ENCODE measurements around the gene UIMC1.

UIMC1 gene

GRCh38 chr5:176881021-176881749, 125.4 kb downstream of the UIMC1 start:
- Histone ChIP-seq H3K27ac (ENCODE audit: low read length) (no peak overlapping the region), H3K27me3 (ENCODE audit: control insufficient read depth, insufficient read depth, low read length) (no peaks in the 10 kb centered on the region), H3K9me3 (ENCODE audit: control insufficient read depth, low read depth, low read length) (no peaks in the 10 kb centered on the region), H3K9ac (ENCODE audit: low read length) (no peak overlapping the region), H3K4me1 (ENCODE audit: control insufficient read depth, low read depth, low read length) (no peaks in the 10 kb centered on the region), H3K4me3 (ENCODE audit: low read length) (no peak overlapping the region), H3K36me3 (ENCODE audit: control insufficient read depth, low read depth, low read length) (no peaks in the 10 kb centered on the region)

GRCh38 chr5:176880366-176881020, 126.1 kb downstream of the UIMC1 start:
- Histone ChIP-seq H3K9ac (ENCODE audit: low read length) (no peak overlapping the region), H3K4me3 (ENCODE audit: low read length) (no peak overlapping the region), H3K4me1 (ENCODE audit: control insufficient read depth, low read depth, low read length) (no peaks in the 10 kb centered on the region), H3K27ac (ENCODE audit: low read length) (no peak overlapping the region), H3K36me3 (ENCODE audit: control insufficient read depth, low read depth, low read length) (no peaks in the 10 kb centered on the region), H3K9me3 (ENCODE audit: control insufficient read depth, low read depth, low read length) (no peaks in the 10 kb centered on the region), H3K27me3 (ENCODE audit: control insufficient read depth, insufficient read depth, low read length) (no peaks in the 10 kb centered on the region)

GRCh38 chr5:176879663-176880361, 126.8 kb downstream of the UIMC1 start:
- Histone ChIP-seq H3K27me3 (ENCODE audit: control insufficient read depth, insufficient read depth, low read length) (no peaks in the 10 kb centered on the region), H3K4me1 (ENCODE audit: control insufficient read depth, low read depth, low read length) (no peaks in the 10 kb centered on the region), H3K27ac (ENCODE audit: low read length) (no peak overlapping the region), H3K4me3 (ENCODE audit: low read length) (no peak overlapping the region), H3K9me3 (ENCODE audit: control insufficient read depth, low read depth, low read length) (no peaks in the 10 kb centered on the region), H3K9ac (ENCODE audit: low read length) (no peak overlapping the region), H3K36me3 (ENCODE audit: control insufficient read depth, low read depth, low read length) (no peaks in the 10 kb centered on the region)

GRCh38 chr5:176878906-176879662, 127.5 kb downstream of the UIMC1 start:
- Histone ChIP-seq H3K9ac (ENCODE audit: low read length) (no peak overlapping the region), H3K27ac (ENCODE audit: low read length) (no peak overlapping the region), H3K27me3 (ENCODE audit: control insufficient read depth, insufficient read depth, low read length) (no peaks in the 10 kb centered on the region), H3K9me3 (ENCODE audit: control insufficient read depth, low read depth, low read length) (no peaks in the 10 kb centered on the region), H3K36me3 (ENCODE audit: control insufficient read depth, low read depth, low read length) (no peaks in the 10 kb centered on the region), H3K4me3 (ENCODE audit: low read length) (no peak overlapping the region), H3K4me1 (ENCODE audit: control insufficient read depth, low read depth, low read length) (no peaks in the 10 kb centered on the region)

GRCh38 chr5:176878463-176878862, 128.1 kb downstream of the UIMC1 start:
- no peaks in the 10 kb centered on the region for H3K27me3 ChIP-seq (ENCODE audit: control insufficient read depth, insufficient read depth, low read length)

GRCh38 chr5:176877793-176878331, 128.7 kb downstream of the UIMC1 start:
- Histone ChIP-seq H3K9ac (ENCODE audit: low read length) (no peak overlapping the region), H3K4me1 (ENCODE audit: control insufficient read depth, low read depth, low read length) (no peaks in the 10 kb centered on the region), H3K9me3 (ENCODE audit: control insufficient read depth, low read depth, low read length) (no peaks in the 10 kb centered on the region), H3K27ac (ENCODE audit: low read length) (no peak overlapping the region), H3K27me3 (ENCODE audit: control insufficient read depth, insufficient read depth, low read length) (no peaks in the 10 kb centered on the region), H3K4me3 (ENCODE audit: low read length) (no peak overlapping the region), H3K36me3 (ENCODE audit: control insufficient read depth, low read depth, low read length) (no peaks in the 10 kb centered on the region)

More at GRCh38 chr5:176878463-176878862, 128.1 kb downstream of the UIMC1 start:
- no peak overlapping the region for H3K9ac ChIP-seq (ENCODE audit: low read length)
- no peaks in the 10 kb centered on the region for H3K36me3 ChIP-seq (ENCODE audit: control insufficient read depth, low read depth, low read length)
- H3K4me1 ChIP-seq (ENCODE audit: control insufficient read depth, low read depth, low read length), result no peaks in the 10 kb centered on the region
- no peaks in the 10 kb centered on the region for H3K9me3 ChIP-seq (ENCODE audit: control insufficient read depth, low read depth, low read length)
- no peak overlapping the region for H3K27ac ChIP-seq (ENCODE audit: low read length)
- no peak overlapping the region for H3K4me3 ChIP-seq (ENCODE audit: low read length)

GRCh38 chr5:176876506-176877431, 129.8 kb downstream of the UIMC1 start:
- Histone ChIP-seq H3K9ac (ENCODE audit: low read length) (no peak overlapping the region), H3K27me3 (ENCODE audit: control insufficient read depth, insufficient read depth, low read length) (no peaks in the 10 kb centered on the region), H3K27ac (ENCODE audit: low read length) (no peak overlapping the region), H3K9me3 (ENCODE audit: control insufficient read depth, low read depth, low read length) (no peaks in the 10 kb centered on the region), H3K4me3 (ENCODE audit: low read length) (no peak overlapping the region), H3K4me1 (ENCODE audit: control insufficient read depth, low read depth, low read length) (no peaks in the 10 kb centered on the region), H3K36me3 (ENCODE audit: control insufficient read depth, low read depth, low read length) (no peaks in the 10 kb centered on the region)

GRCh38 chr5:176875783-176876505, 130.6 kb downstream of the UIMC1 start:
- Histone ChIP-seq H3K9ac (ENCODE audit: low read length) (no peak overlapping the region), H3K27me3 (ENCODE audit: control insufficient read depth, insufficient read depth, low read length) (no peaks in the 10 kb centered on the region), H3K36me3 (ENCODE audit: control insufficient read depth, low read depth, low read length) (no peaks in the 10 kb centered on the region), H3K4me1 (ENCODE audit: control insufficient read depth, low read depth, low read length) (no peaks in the 10 kb centered on the region), H3K4me3 (ENCODE audit: low read length) (no peak overlapping the region), H3K9me3 (ENCODE audit: control insufficient read depth, low read depth, low read length) (no peaks in the 10 kb centered on the region), H3K27ac (ENCODE audit: low read length) (no peak overlapping the region)

- H3K9ac ChIP-seq (ENCODE audit: low read length), result no peak overlapping the region
- no peak overlapping the region for H3K27ac ChIP-seq (ENCODE audit: low read length)
- no peak overlapping the region for H3K4me3 ChIP-seq (ENCODE audit: low read length)
- no peaks in the 10 kb centered on the region for H3K4me1 ChIP-seq (ENCODE audit: control insufficient read depth, low read depth, low read length)
- H3K36me3 ChIP-seq (ENCODE audit: control insufficient read depth, low read depth, low read length), result no peaks in the 10 kb centered on the region
- no peaks in the 10 kb centered on the region for H3K9me3 ChIP-seq (ENCODE audit: control insufficient read depth, low read depth, low read length)
- no peaks in the 10 kb centered on the region for H3K27me3 ChIP-seq (ENCODE audit: control insufficient read depth, insufficient read depth, low read length)
Observed at GRCh38 chr5:176875014-176875550, 131.5 kb downstream of the UIMC1 start.
